GM12801 (cell line): ENCODE data around the gene TMC3.

Source experiments
- CTCF ChIP-seq: IDR thresholded peaks from one replicate; pipeline ENCODE4 v1.5.1; 2011; ENCODE audit warnings: control low read depth; ENCODE audit not compliant: insufficient read length; ENCODE audit errors: extremely low read depth

The TMC3 gene

GRCh38 chr15:81358248-81358647, 15.8 kb downstream of the TMC3 start:
- no peak for TF ChIP-seq CTCF

DNA sequence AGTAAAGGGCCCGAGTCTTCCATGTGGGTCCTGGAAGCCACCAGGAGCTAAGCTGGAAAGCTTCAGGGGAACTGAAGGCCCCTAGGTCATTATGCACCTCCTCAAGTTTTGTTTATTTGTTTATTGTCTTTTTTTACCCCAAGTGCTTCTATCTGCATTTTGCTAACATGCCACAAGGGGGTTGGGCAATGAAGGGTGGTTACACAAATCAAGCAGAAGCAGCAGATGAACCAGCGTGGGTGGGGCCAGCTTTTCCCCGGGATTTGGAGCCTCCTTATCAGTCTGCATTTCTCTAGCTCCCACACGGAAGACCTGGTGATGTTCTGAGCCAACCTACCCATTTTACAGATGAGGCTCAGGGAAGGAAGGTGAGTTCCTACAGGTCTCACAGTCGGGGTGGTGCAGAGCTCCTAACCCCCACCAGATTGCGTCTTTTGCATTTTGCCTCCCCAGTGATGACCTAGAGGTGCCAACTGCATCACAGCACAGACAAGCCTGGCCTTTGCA, 16.8 kb downstream of the TMC3 start:
- TF ChIP-seq CTCF = no peak

DNA sequence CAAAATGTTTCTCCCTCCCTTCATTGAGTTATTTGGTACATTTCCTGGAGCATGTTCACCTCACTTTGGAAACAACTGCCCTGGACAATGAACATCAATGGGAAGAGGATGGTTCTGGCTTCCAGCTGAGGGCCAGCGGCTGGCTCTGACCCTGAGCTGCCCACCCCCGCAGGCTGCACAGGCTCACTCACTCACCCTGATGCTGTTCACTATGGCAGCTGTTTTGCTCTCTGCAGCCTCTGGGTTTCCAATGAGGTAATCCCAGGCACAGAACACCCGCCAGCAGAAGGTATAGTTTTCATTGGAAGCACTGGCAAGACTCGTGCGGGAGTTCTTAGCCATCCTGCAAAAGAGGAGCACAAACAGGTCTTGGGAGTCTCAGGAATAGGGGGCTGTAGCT, 17.8 kb downstream of the TMC3 start:
- no peak for TF ChIP-seq CTCF

GRCh38 chr15:81351651-81352050, 22.4 kb downstream of the TMC3 start:
- no peak for TF ChIP-seq CTCF

DNA sequence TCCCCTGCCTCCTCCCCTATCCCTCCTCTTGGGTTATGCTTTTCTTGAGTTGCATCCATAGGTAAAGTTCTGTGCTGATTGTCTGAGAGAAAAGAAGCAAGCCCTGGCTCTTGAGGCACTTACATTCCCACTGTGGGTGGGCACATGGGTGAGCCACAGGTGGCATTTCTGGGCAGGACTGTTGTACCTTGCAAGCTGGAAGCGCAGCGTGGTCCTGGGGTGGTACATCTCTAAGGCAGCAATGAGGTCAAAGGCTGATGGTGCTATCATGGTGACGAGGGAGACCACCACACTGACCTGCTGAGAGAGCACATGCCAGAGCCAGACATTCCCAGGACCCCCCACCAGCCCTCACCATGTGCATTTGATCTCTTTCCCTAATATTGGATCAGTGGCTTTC, 24.7 kb downstream of the TMC3 start:
- no peak for TF ChIP-seq CTCF

DNA sequence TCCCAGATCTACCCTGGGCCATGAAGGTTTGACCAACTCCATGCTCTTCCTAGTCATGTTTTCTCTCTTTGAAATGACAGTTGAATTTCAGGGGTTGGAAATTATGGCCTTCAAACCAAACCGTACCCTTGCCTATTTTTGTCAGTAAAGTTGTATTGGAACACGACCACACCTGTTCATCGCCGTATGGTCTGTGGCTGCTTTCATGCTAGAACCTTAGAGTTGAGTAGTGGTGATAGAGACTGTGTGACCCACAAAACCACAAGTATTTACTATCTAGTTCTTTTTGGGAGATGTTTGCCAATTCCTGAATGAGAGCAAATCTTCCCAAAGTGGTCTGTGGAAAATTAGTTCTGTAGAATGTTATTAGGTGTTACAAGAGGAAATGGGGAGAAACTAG, 26.1 kb downstream of the TMC3 start:
- TF ChIP-seq CTCF = no peak

DNA sequence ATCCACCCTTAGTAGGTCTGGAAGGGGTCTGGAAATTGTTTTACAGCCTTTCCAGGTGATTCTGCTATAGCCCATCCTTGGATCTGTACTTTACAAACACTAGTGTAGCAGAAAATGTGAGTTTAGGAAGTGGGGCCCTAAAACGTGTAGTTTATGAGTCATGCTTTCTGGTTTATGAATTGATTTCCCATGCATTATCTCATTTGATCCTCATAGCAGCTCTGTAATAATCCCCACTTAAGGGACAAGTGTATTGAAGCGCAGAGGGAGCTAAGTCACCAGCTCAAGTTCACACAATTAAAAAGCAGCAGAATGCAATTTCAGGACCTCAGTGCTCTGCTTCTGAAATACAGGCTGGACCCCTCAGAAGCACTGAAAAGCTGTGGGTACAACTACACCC, 27.4 kb downstream of the TMC3 start:
- TF ChIP-seq CTCF = no peak

DNA sequence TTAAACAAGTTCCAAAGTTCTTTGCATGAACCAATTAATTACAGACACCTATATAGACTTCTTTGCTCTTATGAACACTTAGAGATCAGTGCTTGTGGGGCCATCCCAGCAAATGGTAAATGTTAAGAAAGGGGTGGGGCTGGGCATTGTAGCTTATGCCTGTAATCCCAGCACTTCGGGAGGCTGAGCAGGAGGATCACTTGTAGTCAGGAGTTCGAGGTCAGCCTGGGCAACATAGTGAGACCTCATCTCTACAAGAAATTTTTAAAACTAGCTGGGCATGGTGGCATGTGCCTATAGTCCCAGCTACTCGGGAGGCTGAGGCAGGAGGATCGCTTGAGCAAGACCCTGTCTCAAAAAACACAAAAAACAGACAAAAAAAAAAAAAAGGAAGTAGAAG, 30.6 kb downstream of the TMC3 start:
- no peak for TF ChIP-seq CTCF
